Lower leg skin (tissue), 3 donors: ENCODE measurements around the gene NSDHL.

Source experiments
- CTCF ChIP-seq, 3 donors: fragments of 450-650 bp; IDR thresholded peaks; one replicate each; pipeline ENCODE4 v1.5.1; 2016; ENCODE audit warnings: antibody characterized with exemption in 3 of 3, mild to moderate bottlenecking in 3 of 3, moderate library complexity in 2 of 3
- POLR2A ChIP-seq, 2 donors: fragments of 450-650 bp; IDR thresholded peaks; one replicate each; pipeline ENCODE4 v1.6.1; 2016 to 2017; ENCODE audit warnings: antibody characterized with exemption in 2 of 2, mild to moderate bottlenecking in 1 of 2, moderate library complexity in 1 of 2

GRCh38 chrX:152886716-152887115, 55.9 kb downstream of the NSDHL start:
- no peak for TF ChIP-seq CTCF (IDR thresholded peaks at IDR 0.05)
- TF ChIP-seq POLR2A (IDR thresholded peaks at IDR 0.05), result no peak
